DND-41 (cell line): Measurements from ENCODE around the gene ZC3H13.

ENCODE experiments used
- ATAC-seq: fragments of 200-7000 bp; cut with Tn5 transposase; 3 replicates; pipeline ENCODE4 v1.9.1; 2021; ENCODE audit warnings: low read depth; ENCODE audit not compliant: insufficient read depth
- DNase-seq: peaks from one replicate; pipeline ENCODE4 v3.0.0-alpha.2; 2020
- H2AFZ ChIP-seq: 2 replicates; pipeline ENCODE4 v1.6.0; 2012; ENCODE audit warnings: low read depth, low read length
- H3K27ac ChIP-seq: 2 replicates; pipeline ENCODE4 v1.5.1; 2012; ENCODE audit warnings: low read length, inconsistent platforms
- H3K27me3 ChIP-seq: fragments of 200-600 bp; sonication (generic); 2 replicates; pipeline ENCODE4 v1.6.0; 2012; ENCODE audit warnings: low read length, mild to moderate bottlenecking, inconsistent platforms; ENCODE audit not compliant: insufficient read depth, poor library complexity
- H3K36me3 ChIP-seq: 2 replicates; pipeline ENCODE4 v1.5.1; 2012; ENCODE audit warnings: low read length, inconsistent platforms; ENCODE audit not compliant: insufficient read depth
- H3K4me1 ChIP-seq: 2 replicates; pipeline ENCODE4 v1.5.1; 2012; ENCODE audit warnings: mild to moderate bottlenecking, low read length; ENCODE audit not compliant: insufficient read depth
- H3K4me2 ChIP-seq: 2 replicates; pipeline ENCODE4 v1.6.0; 2012; ENCODE audit warnings: mild to moderate bottlenecking, moderate library complexity, low read length, inconsistent platforms; ENCODE audit not compliant: insufficient read depth
- H3K4me3 ChIP-seq, 2 experiments: fragments of 200-600 bp in 1 of 2; shearing (Covaris generic) in 1 of 2; 2 replicates each; pipeline ENCODE4 v1.5.1; 2012 to 2016; ENCODE audit warnings: inconsistent platforms in 2 of 2, low read length in 2 of 2, mild to moderate bottlenecking in 2 of 2, low read depth in 1 of 2, moderate library complexity in 1 of 2
- H3K79me2 ChIP-seq: 2 replicates; pipeline ENCODE4 v1.6.0; 2012; ENCODE audit warnings: low read length, inconsistent platforms; ENCODE audit not compliant: insufficient read depth
- H3K9ac ChIP-seq: 2 replicates; pipeline ENCODE4 v1.6.0; 2012; ENCODE audit warnings: low read depth, mild to moderate bottlenecking, inconsistent platforms, low read length, moderate library complexity
- H3K9me3 ChIP-seq: 2 replicates; pipeline ENCODE4 v1.5.1; 2012; ENCODE audit warnings: low read length, moderate library complexity, mild to moderate bottlenecking, inconsistent platforms; ENCODE audit not compliant: insufficient read depth, severe bottlenecking
- H4K20me1 ChIP-seq: 2 replicates; pipeline ENCODE4 v1.6.0; 2012; ENCODE audit warnings: low read length; ENCODE audit not compliant: insufficient read depth
- EZH2 ChIP-seq: IDR thresholded peaks from 3 replicates; pipeline ENCODE4 v1.6.1; 2012; ENCODE audit warnings: borderline replicate concordance, low read depth, mild to moderate bottlenecking, moderate library complexity, low read length, inconsistent platforms; ENCODE audit not compliant: severe bottlenecking
- TF ChIP-seq, protein P1 (sequence below): IDR thresholded peaks from 2 replicates; pipeline ENCODE4 v1.5.1; 2012; ENCODE audit warnings: borderline replicate concordance, low read length, moderate library complexity, mild to moderate bottlenecking; ENCODE audit not compliant: poor library complexity, severe bottlenecking; ENCODE audit errors: extremely low read depth

Gene ZC3H13

DNA sequence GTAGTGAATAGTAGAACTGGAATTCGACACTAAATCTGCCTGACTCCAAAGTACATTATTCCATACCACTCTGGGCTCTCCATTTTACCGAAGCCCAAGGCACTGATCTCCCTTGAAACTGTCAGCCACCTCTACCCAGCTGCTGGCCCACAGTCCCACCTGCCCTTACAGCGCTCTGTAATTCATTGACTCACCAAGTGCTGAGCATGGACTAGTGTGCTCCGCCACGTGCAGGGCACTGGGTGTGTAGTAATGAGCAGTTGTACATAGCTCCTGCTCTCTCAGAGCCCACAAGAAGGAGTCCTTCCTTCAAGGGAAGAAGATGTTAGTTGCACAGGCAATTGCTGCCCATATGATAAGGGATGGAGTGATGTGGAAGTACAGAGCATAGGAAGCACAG lies 124.4 kb downstream of the ZC3H13 start:
- no peaks in the 10 kb centered on the region for H3K79me2 ChIP-seq
- H4K20me1 ChIP-seq = no peaks in the 10 kb centered on the region; the same call in 1 of the 2 replicates
- no peak for ATAC-seq
- no peak for DNase-seq
- no peaks in the 10 kb centered on the region for H3K4me1 ChIP-seq
- no peaks in the 10 kb centered on the region for H3K36me3 ChIP-seq
- H3K9ac ChIP-seq = no peak overlapping the region
- H3K27ac ChIP-seq = no peak overlapping the region
- no peak overlapping the region for H2AFZ ChIP-seq
- no peak overlapping the region for H3K4me2 ChIP-seq
- H3K27me3 ChIP-seq = peaks cover 3% of the 10 kb centered on the region
- H3K4me3 ChIP-seq = no peak overlapping the region
- TF ChIP-seq, protein P1, sequence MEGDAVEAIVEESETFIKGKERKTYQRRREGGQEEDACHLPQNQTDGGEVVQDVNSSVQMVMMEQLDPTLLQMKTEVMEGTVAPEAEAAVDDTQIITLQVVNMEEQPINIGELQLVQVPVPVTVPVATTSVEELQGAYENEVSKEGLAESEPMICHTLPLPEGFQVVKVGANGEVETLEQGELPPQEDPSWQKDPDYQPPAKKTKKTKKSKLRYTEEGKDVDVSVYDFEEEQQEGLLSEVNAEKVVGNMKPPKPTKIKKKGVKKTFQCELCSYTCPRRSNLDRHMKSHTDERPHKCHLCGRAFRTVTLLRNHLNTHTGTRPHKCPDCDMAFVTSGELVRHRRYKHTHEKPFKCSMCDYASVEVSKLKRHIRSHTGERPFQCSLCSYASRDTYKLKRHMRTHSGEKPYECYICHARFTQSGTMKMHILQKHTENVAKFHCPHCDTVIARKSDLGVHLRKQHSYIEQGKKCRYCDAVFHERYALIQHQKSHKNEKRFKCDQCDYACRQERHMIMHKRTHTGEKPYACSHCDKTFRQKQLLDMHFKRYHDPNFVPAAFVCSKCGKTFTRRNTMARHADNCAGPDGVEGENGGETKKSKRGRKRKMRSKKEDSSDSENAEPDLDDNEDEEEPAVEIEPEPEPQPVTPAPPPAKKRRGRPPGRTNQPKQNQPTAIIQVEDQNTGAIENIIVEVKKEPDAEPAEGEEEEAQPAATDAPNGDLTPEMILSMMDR = no peak
- TF ChIP-seq EZH2 = no peak
- H3K9me3 ChIP-seq = no peaks in the 10 kb centered on the region

DNA sequence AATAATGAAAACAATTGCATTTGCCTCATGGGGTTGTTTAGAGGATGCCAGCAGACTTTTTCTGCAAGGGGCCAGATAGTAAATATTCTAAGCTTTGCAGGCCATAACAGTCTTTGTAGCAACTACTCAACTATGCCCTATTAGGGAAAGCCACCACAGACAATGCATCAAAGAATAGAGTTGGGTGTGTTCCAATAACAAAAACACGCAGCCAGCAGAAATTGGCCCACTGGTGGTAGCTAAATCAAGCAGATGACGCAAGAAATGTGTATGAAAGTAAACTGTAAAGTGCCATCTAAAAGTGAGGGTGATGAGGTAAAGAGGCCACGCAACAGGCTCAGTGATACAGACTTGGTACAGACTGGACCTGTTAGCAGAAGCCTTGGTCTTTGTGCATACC lies 125.8 kb downstream of the ZC3H13 start:
- no peak for ATAC-seq
- Histone ChIP-seq H3K36me3 (no peaks in the 10 kb centered on the region), H3K4me2 (no peak overlapping the region), H3K4me1 (no peaks in the 10 kb centered on the region), H3K9ac (no peak overlapping the region), H3K27me3 (no peaks in the 10 kb centered on the region), H3K27ac (no peak overlapping the region), H3K4me3 (no peak overlapping the region), H2AFZ (no peak overlapping the region), H3K9me3 (no peaks in the 10 kb centered on the region), H3K79me2 (no peaks in the 10 kb centered on the region), H4K20me1 (no peaks in the 10 kb centered on the region; the same call in 1 of the 2 replicates)
- DNase-seq = no peak
- TF ChIP-seq EZH2 = no peak
- TF ChIP-seq, protein P1 = no peak

DNA sequence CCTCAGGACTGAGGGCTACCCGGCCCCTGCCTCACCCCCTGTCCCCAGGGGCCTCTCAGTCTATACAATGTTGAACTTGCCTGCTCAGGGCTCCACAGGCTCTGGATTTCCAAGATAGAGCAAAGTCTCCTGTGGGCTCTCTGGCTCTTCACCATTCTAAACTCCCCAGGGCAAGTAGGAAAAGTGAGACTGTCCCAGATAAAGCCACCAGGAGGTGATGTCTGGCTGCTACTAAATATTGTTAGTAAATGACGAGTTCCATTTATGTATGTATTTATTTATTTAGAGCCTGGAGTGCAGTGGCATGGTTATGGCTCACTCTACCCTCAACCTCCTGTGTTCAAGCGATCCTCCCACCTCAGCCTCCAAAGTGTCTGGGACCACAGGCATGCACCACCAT lies 127.4 kb downstream of the ZC3H13 start:
- no peaks in the 10 kb centered on the region; the same call in 1 of the 2 replicates for H4K20me1 ChIP-seq
- H3K4me1 ChIP-seq = no peaks in the 10 kb centered on the region
- no peak overlapping the region for H3K4me3 ChIP-seq
- no peaks in the 10 kb centered on the region for H3K36me3 ChIP-seq
- ATAC-seq = no peak; the same call in 2 of the 3 replicates
- no peak overlapping the region; the same call in 1 of the 2 replicates for H2AFZ ChIP-seq
- TF ChIP-seq, protein P1 = peak; percentile 32
- TF ChIP-seq EZH2 = no peak
- H3K9me3 ChIP-seq = no peaks in the 10 kb centered on the region
- no peak overlapping the region for H3K27ac ChIP-seq
- H3K9ac ChIP-seq = no peak overlapping the region
- no peaks in the 10 kb centered on the region for H3K79me2 ChIP-seq
- DNase-seq = no peak
- no peak overlapping the region for H3K4me2 ChIP-seq
- no peaks in the 10 kb centered on the region for H3K27me3 ChIP-seq

DNA sequence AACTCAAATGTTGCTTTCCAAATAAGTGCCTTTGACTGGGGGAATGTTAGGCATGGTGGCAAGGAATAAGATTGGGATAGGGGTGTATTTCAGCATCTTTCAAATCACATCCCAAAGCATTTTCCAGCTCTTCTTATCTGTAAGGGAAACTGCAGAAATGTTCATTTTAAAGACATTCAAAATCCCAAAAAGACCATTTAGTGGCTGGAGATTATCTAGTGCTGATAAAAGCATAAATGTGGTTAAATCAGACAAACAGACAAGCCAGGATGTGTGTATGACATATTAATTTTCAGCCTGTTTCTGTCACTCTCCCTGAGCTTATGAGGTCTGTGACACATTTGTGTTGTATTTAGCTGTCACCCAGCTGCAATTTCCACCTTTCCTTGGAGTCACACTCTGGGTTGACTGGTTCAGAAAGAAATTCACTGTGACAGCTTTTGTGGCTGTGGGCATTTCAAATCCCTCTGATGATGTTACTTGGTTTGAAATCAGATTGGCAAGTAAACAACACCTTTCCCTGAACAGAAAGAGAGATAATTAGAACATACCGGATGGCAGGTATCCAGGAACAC lies 131.3 kb downstream of the ZC3H13 start:
- Histone ChIP-seq H3K9ac (no peak overlapping the region), H3K4me2 (no peak overlapping the region), H3K27ac (no peak overlapping the region), H3K36me3 (no peaks in the 10 kb centered on the region), H2AFZ (no peak overlapping the region), H4K20me1 (no peaks in the 10 kb centered on the region; the same call in 1 of the 2 replicates), H3K27me3 (no peaks in the 10 kb centered on the region), H3K79me2 (no peaks in the 10 kb centered on the region), H3K4me1 (no peaks in the 10 kb centered on the region), H3K4me3 (no peak overlapping the region), H3K9me3 (no peaks in the 10 kb centered on the region)
- DNase-seq (no peak), ATAC-seq (no peak)
- TF ChIP-seq, protein P1 = no peak
- TF ChIP-seq EZH2 = no peak
